Hepatocyte (in vitro differentiated cells): Measurements from ENCODE around the gene NME2. TPM values are rescaled to one million over a fixed set of nuclear protein-coding genes. Genes with fewer than 3 reads are reported as not detected.

Source experiments
- DNase-seq: peaks from one replicate; pipeline ENCODE4 v3.0.0-alpha.2; 2016; ENCODE audit warnings: low spot score
- H2AFZ ChIP-seq: fragments of 200-600 bp; sonication (generic); 2 replicates; pipeline ENCODE4 v1.6.0; 2016; ENCODE audit warnings: antibody characterized with exemption, mild to moderate bottlenecking
- H3K27ac ChIP-seq: fragments of 200-600 bp; sonication (generic); 2 replicates; pipeline ENCODE4 v1.5.1; 2016; ENCODE audit warnings: mild to moderate bottlenecking
- H3K27me3 ChIP-seq: fragments of 200-600 bp; sonication (generic); 2 replicates; pipeline ENCODE4 v1.6.1; 2016
- H3K36me3 ChIP-seq: fragments of 200-600 bp; sonication (generic); replicated peaks from 2 replicates; pipeline ENCODE4 v1.5.1; 2016; ENCODE audit warnings: low read depth; ENCODE audit not compliant: insufficient read depth
- H3K4me1 ChIP-seq: fragments of 200-600 bp; sonication (generic); 2 replicates; pipeline ENCODE4 v1.5.1; 2016; ENCODE audit warnings: mild to moderate bottlenecking, moderate library complexity; ENCODE audit not compliant: insufficient read depth
- H3K4me2 ChIP-seq: fragments of 200-600 bp; sonication (generic); 2 replicates; pipeline ENCODE4 v1.6.0; 2016
- H3K4me3 ChIP-seq: fragments of 200-600 bp; sonication (generic); 2 replicates; pipeline ENCODE4 v1.5.1; 2016; ENCODE audit warnings: mild to moderate bottlenecking
- H3K79me2 ChIP-seq: fragments of 200-600 bp; sonication (generic); 2 replicates; pipeline ENCODE4 v1.6.0; 2017; ENCODE audit warnings: mild to moderate bottlenecking
- H3K9me2 ChIP-seq: fragments of 200-600 bp; sonication (generic); replicated peaks from 2 replicates; pipeline ENCODE4 v1.6.0; 2017; ENCODE audit warnings: mild to moderate bottlenecking; ENCODE audit not compliant: insufficient read depth
- H3K9me3 ChIP-seq: fragments of 200-600 bp; sonication (generic); 2 replicates; pipeline ENCODE4 v1.5.1; 2016; ENCODE audit warnings: low read depth, mild to moderate bottlenecking
- H4K20me1 ChIP-seq: fragments of 200-600 bp; sonication (generic); 2 replicates; pipeline ENCODE4 v1.6.0; 2016; ENCODE audit warnings: mild to moderate bottlenecking; ENCODE audit not compliant: insufficient read depth, poor library complexity, severe bottlenecking
- EZH2 ChIP-seq: fragments of 200-600 bp; sonication (generic); IDR thresholded peaks from 2 replicates; pipeline ENCODE4 v1.6.1; 2016; ENCODE audit warnings: antibody characterized with exemption, mild to moderate bottlenecking, borderline replicate concordance
- EZH2phosphoT487 ChIP-seq: fragments of 200-600 bp; sonication (generic); IDR thresholded peaks from one replicate; pipeline ENCODE4 v1.6.1; 2018; ENCODE audit warnings: antibody characterized with exemption, mild to moderate bottlenecking, low read depth, moderate library complexity; ENCODE audit not compliant: unreplicated experiment, severe bottlenecking
- WGBS: methylation state at CpG from one replicate; pipeline ENCODE4 v1.1.6; 2016; ENCODE audit warnings: low lambda C conversion rate; ENCODE audit errors: missing lambda C conversion rate; 5-methylcytosine and 5-hydroxymethylcytosine counted together
- polyA plus RNA-seq: library from polyadenylated mRNA; unstranded; fragments of >200 nt; fragmentation: Nextera tagmentation; extraction: Ambion mirVana; gene quantifications from 2 replicates; pipeline ENCODE4 v1.2.1, GENCODE V29; 2016
- total RNA-seq: library from RNA; depleted of rRNA; stranded (reverse); fragments of >200 nt; gene quantifications from 2 replicates; pipeline ENCODE4 v1.2.3, GENCODE V29; 2014
- TF ChIP-seq, protein P1 (sequence below): fragments of 200-600 bp; sonication (generic); IDR thresholded peaks from 2 replicates; pipeline ENCODE4 v1.5.1; 2016; ENCODE audit warnings: antibody characterized with exemption, mild to moderate bottlenecking; ENCODE audit not compliant: poor library complexity

NME2 gene
- total and polyA plus RNA-seq, 2 experiments from 2014 or later: 290 to 531 TPM

DNA sequence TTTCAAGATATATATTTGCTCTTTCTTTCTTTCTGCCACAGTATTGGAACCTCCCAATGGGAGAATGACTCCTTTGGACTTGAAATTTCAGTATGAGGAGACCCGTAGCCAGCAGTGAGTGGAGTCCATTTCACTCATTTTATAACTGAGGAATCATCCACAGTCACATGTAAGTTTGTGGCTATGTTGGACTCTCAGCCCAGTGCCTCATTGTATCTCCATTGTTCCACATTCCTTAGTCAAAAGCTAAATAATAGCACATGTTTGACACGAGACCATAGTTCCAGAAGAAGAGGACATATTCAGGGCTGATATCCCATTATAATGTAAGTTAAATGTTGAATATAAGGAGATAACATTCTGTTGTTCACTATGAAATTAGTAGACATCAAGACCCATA lies 32.8 kb upstream of the NME2 start:
- TF ChIP-seq, protein P1, sequence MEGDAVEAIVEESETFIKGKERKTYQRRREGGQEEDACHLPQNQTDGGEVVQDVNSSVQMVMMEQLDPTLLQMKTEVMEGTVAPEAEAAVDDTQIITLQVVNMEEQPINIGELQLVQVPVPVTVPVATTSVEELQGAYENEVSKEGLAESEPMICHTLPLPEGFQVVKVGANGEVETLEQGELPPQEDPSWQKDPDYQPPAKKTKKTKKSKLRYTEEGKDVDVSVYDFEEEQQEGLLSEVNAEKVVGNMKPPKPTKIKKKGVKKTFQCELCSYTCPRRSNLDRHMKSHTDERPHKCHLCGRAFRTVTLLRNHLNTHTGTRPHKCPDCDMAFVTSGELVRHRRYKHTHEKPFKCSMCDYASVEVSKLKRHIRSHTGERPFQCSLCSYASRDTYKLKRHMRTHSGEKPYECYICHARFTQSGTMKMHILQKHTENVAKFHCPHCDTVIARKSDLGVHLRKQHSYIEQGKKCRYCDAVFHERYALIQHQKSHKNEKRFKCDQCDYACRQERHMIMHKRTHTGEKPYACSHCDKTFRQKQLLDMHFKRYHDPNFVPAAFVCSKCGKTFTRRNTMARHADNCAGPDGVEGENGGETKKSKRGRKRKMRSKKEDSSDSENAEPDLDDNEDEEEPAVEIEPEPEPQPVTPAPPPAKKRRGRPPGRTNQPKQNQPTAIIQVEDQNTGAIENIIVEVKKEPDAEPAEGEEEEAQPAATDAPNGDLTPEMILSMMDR: no peak
- TF ChIP-seq EZH2phosphoT487: no peak
- no peak for TF ChIP-seq EZH2
- WGBS: 67% methylated on average over 2 of the region's 2 CpGs
- H3K27me3 ChIP-seq: no peaks in the 10 kb centered on the region
- H3K36me3 ChIP-seq: no peaks in the 10 kb centered on the region
- H3K9me3 ChIP-seq: no peaks in the 10 kb centered on the region
- H3K4me2 ChIP-seq: peak overlapping the region; percentile 11
- H3K4me1 ChIP-seq: peaks cover 6% of the 10 kb centered on the region
- H3K9me2 ChIP-seq: no peaks in the 10 kb centered on the region
- no peaks in the 10 kb centered on the region for H4K20me1 ChIP-seq
- no peak for DNase-seq
- H3K27ac ChIP-seq: peak overlapping the region; percentile 84
- no peaks in the 10 kb centered on the region for H3K79me2 ChIP-seq
- no peak overlapping the region for H2AFZ ChIP-seq
- no peak overlapping the region for H3K4me3 ChIP-seq

- WGBS: 92% methylated on average over 3 of the region's 3 CpGs
- no peaks in the 10 kb centered on the region for H3K27me3 ChIP-seq
- H3K79me2 ChIP-seq: no peaks in the 10 kb centered on the region
- H3K9me2 ChIP-seq: no peaks in the 10 kb centered on the region
- no peak overlapping the region for H3K4me2 ChIP-seq
- H3K4me3 ChIP-seq: no peak overlapping the region
- no peak overlapping the region for H2AFZ ChIP-seq
- no peaks in the 10 kb centered on the region for H4K20me1 ChIP-seq
- DNase-seq: no peak
- peaks cover 6% of the 10 kb centered on the region for H3K4me1 ChIP-seq
- TF ChIP-seq EZH2phosphoT487 (no peak), EZH2 (no peak)
- TF ChIP-seq, protein P1: no peak
- H3K27ac ChIP-seq: no peak overlapping the region
- no peaks in the 10 kb centered on the region for H3K36me3 ChIP-seq
- no peaks in the 10 kb centered on the region for H3K9me3 ChIP-seq
These were observed 30.3 kb upstream of the NME2 start for GRCh38 chr17:51135956-51136355.

GRCh38 chr17:51142597-51142996 lies 23.6 kb upstream of the NME2 start:
- H3K27ac ChIP-seq: no peak overlapping the region
- TF ChIP-seq, protein P1: no peak
- no peak for TF ChIP-seq EZH2phosphoT487
- no peak for TF ChIP-seq EZH2
- WGBS: 79% methylated on average over 2 of the region's 2 CpGs
- no peaks in the 10 kb centered on the region for H3K4me1 ChIP-seq
- H3K4me3 ChIP-seq: no peak overlapping the region
- no peak for DNase-seq
- H2AFZ ChIP-seq: no peak overlapping the region
- H3K79me2 ChIP-seq: no peaks in the 10 kb centered on the region
- H3K36me3 ChIP-seq: no peaks in the 10 kb centered on the region
- H3K27me3 ChIP-seq: no peaks in the 10 kb centered on the region
- H4K20me1 ChIP-seq: no peaks in the 10 kb centered on the region
- H3K9me2 ChIP-seq: no peaks in the 10 kb centered on the region
- H3K4me2 ChIP-seq: no peak overlapping the region
- H3K9me3 ChIP-seq: no peaks in the 10 kb centered on the region
